H1 (cell line): ENCODE measurements around the gene CNNM4. TPM values are rescaled to one million over a fixed set of nuclear protein-coding genes. Genes with fewer than 3 reads are reported as not detected.

Experiments
- CTCF ChIA-PET: fragments of 300-600 bp; sonication (Branson Sonifier 250); formaldehyde crosslinking; loops from one replicate; lab custom pipeline; 2021; ENCODE audit not compliant: partially characterized antibody; lab: Charles Lee
- POLR2A ChIA-PET: fragments of 300-600 bp; sonication (Branson Sonifier 250); formaldehyde crosslinking; loops from one replicate; lab custom pipeline; 2021; ENCODE audit warnings: inconsistent platforms; ENCODE audit not compliant: partially characterized antibody; lab: Charles Lee
- DNase-seq, 2 experiments: peaks; one replicate each; pipeline versions ENCODE4 v3.0.0 to v3.0.0-alpha.2; 2010 to 2022; ENCODE audit warnings: low spot score in 2 of 2, low read depth in 1 of 2, mixed read lengths in 1 of 2
- FAIRE-seq: peaks from 2 replicates; lab custom pipeline; 2011; peaks lifted over from hg19 to GRCh38; lab: Jason Lieb, UNC
- H2AFZ ChIP-seq: 2 replicates; pipeline ENCODE4 v1.8.1; 2012; ENCODE audit warnings: low read length, inconsistent platforms
- H2AK5ac ChIP-seq: 2 replicates; pipeline ENCODE4 v1.6.1; 2013; ENCODE audit warnings: low read depth, low read length
- H2BK120ac ChIP-seq: replicated peaks from 2 replicates; pipeline ENCODE3; 2013; ENCODE audit warnings: low read depth, low read length, inconsistent platforms
- H2BK12ac ChIP-seq: 2 replicates; pipeline ENCODE4 v1.6.1; 2013; ENCODE audit warnings: low read depth, low read length
- H2BK15ac ChIP-seq: 2 replicates; pipeline ENCODE4 v1.6.1; 2013; ENCODE audit warnings: low read length
- H2BK20ac ChIP-seq: 2 replicates; pipeline ENCODE4 v1.6.1; 2013; ENCODE audit warnings: low read length
- H2BK5ac ChIP-seq: 2 replicates; pipeline ENCODE4 v1.6.1; 2013; ENCODE audit warnings: low read depth, low read length
- H3K14ac ChIP-seq: 2 replicates; pipeline ENCODE4 v1.6.1; 2013; ENCODE audit warnings: inconsistent platforms; ENCODE audit not compliant: insufficient read length
- H3K18ac ChIP-seq: 2 replicates; pipeline ENCODE4 v1.6.1; 2013; ENCODE audit warnings: low read length; ENCODE audit errors: extremely low read depth
- H3K23ac ChIP-seq: 2 replicates; pipeline ENCODE4 v1.6.1; 2013; ENCODE audit warnings: inconsistent platforms; ENCODE audit not compliant: insufficient read length
- H3K23me2 ChIP-seq: 2 replicates; pipeline ENCODE4 v1.6.1; 2013; ENCODE audit warnings: low read depth, low read length
- H3K27ac ChIP-seq: 2 replicates; pipeline ENCODE4 v1.6.1; 2011; ENCODE audit warnings: low read depth, low read length, inconsistent platforms
- H3K27me3 ChIP-seq, 4 experiments: replicated peaks in 1 of 4; 1 replicate in 1 of 4; 2 replicates in 3 of 4; pipeline versions ENCODE4 v1.6.1 to v1.8.1; 2011 to 2013; ENCODE audit warnings: low read length in 3 of 4, mild to moderate bottlenecking in 3 of 4, inconsistent platforms in 2 of 4, mixed read lengths in 2 of 4, moderate library complexity in 1 of 4; ENCODE audit not compliant: control insufficient read depth in 3 of 4, insufficient read depth in 3 of 4; ENCODE audit errors: extremely low read depth in 1 of 4
- H3K36me3 ChIP-seq, 4 experiments: 2 replicates each; pipeline versions ENCODE4 v1.6.1 to v1.8.1; 2011 to 2013; ENCODE audit warnings: mild to moderate bottlenecking in 4 of 4, low read length in 3 of 4, moderate library complexity in 2 of 4, control low read depth in 1 of 4, inconsistent platforms in 1 of 4; ENCODE audit not compliant: insufficient read depth in 4 of 4, control insufficient read depth in 2 of 4
- H3K4ac ChIP-seq: replicated peaks from 2 replicates; pipeline ENCODE3; 2013; ENCODE audit warnings: low read length, low read depth, mixed read lengths, inconsistent platforms; ENCODE audit not compliant: insufficient read length
- H3K4me1 ChIP-seq, 4 experiments: replicated peaks in 1 of 4; 1 replicate in 1 of 4; 2 replicates in 3 of 4; pipeline versions ENCODE4 v1.6.1 to v1.8.1; 2011 to 2013; ENCODE audit warnings: low read length in 3 of 4, inconsistent platforms in 2 of 4, mixed read lengths in 1 of 4; ENCODE audit not compliant: insufficient read depth in 4 of 4, control insufficient read depth in 3 of 4
- H3K4me2 ChIP-seq, 2 experiments: 2 replicates each; pipeline versions ENCODE4 v1.6.1 to v1.8.1; 2011 to 2013; ENCODE audit warnings: low read depth in 2 of 2, low read length in 2 of 2, control low read depth in 1 of 2, inconsistent platforms in 1 of 2, mild to moderate bottlenecking in 1 of 2; ENCODE audit not compliant: insufficient read depth in 1 of 2
- H3K4me3 ChIP-seq, 4 experiments: fragments of 200-600, 300-600 bp in 1 of 4; sonication (generic), shearing (Covaris generic), sonication (Bioruptor Twin) in 1 of 4; 2 replicates each; pipeline versions ENCODE4 v1.5.1 to v1.8.1; 2011 to 2016; ENCODE audit warnings: low read length in 4 of 4, low read depth in 3 of 4, control low read depth in 2 of 4, inconsistent platforms in 2 of 4, mild to moderate bottlenecking in 2 of 4, mixed read lengths in 1 of 4, moderate library complexity in 1 of 4; ENCODE audit not compliant: insufficient read depth in 2 of 4; ENCODE audit errors: extremely low read depth in 1 of 4
- H3K56ac ChIP-seq: replicated peaks from 2 replicates; pipeline ENCODE3; 2013; ENCODE audit warnings: low read depth, mild to moderate bottlenecking, mixed read lengths, low read length, inconsistent platforms; ENCODE audit not compliant: insufficient read length
- H3K79me1 ChIP-seq: 2 replicates; pipeline ENCODE4 v1.6.1; 2013; ENCODE audit warnings: low read depth, low read length, control low read depth
- H3K79me2 ChIP-seq, 2 experiments: 2 replicates each; pipeline versions ENCODE4 v1.6.1 to v1.8.1; 2012 to 2013; ENCODE audit warnings: low read length in 2 of 2, mild to moderate bottlenecking in 2 of 2, inconsistent platforms in 1 of 2; ENCODE audit not compliant: insufficient read depth in 2 of 2, control insufficient read depth in 1 of 2
- H3K9ac ChIP-seq, 4 experiments: replicated peaks in 1 of 4; 1 replicate in 1 of 4; 2 replicates in 3 of 4; pipeline versions ENCODE4 v1.6.1 to v1.8.1; 2011 to 2013; ENCODE audit warnings: low read depth in 3 of 4, low read length in 3 of 4, control low read depth in 2 of 4, mild to moderate bottlenecking in 2 of 4, moderate library complexity in 2 of 4, inconsistent platforms in 1 of 4; ENCODE audit errors: extremely low read depth in 1 of 4
- H3K9me3 ChIP-seq, 2 experiments: 2 replicates each; pipeline versions ENCODE4 v1.6.1 to v1.8.1; 2012 to 2013; ENCODE audit warnings: mild to moderate bottlenecking in 2 of 2, moderate library complexity in 2 of 2, control low read depth in 1 of 2, inconsistent platforms in 1 of 2, low read depth in 1 of 2, low read length in 1 of 2, mixed read lengths in 1 of 2; ENCODE audit not compliant: insufficient read depth in 2 of 2
- H4K20me1 ChIP-seq, 2 experiments: replicated peaks in 1 of 2; 2 replicates each; pipeline versions ENCODE3 to v1.8.1; 2011 to 2013; ENCODE audit warnings: inconsistent platforms in 2 of 2, low read length in 2 of 2, mild to moderate bottlenecking in 1 of 2; ENCODE audit not compliant: insufficient read depth in 2 of 2, control insufficient read depth in 1 of 2
- H4K5ac ChIP-seq: 2 replicates; pipeline ENCODE4 v1.6.1; 2013; ENCODE audit warnings: low read length, low read depth, mixed read lengths, inconsistent platforms; ENCODE audit not compliant: insufficient read length
- H4K8ac ChIP-seq: 2 replicates; pipeline ENCODE4 v1.8.0; 2013; ENCODE audit warnings: mild to moderate bottlenecking, moderate library complexity, low read length, inconsistent platforms; ENCODE audit not compliant: insufficient read depth; ENCODE audit errors: extremely low read depth
- H4K91ac ChIP-seq: replicated peaks from 2 replicates; pipeline ENCODE3; 2013; ENCODE audit warnings: low read length, mixed read lengths, inconsistent platforms; ENCODE audit not compliant: insufficient read length
- CREB1 ChIP-seq: IDR thresholded peaks from 2 replicates; pipeline ENCODE4 v1.6.1; 2012; ENCODE audit warnings: inconsistent platforms
- FOSL1 ChIP-seq: IDR thresholded peaks from 2 replicates; pipeline ENCODE4 v1.6.1; 2011; ENCODE audit warnings: mild to moderate bottlenecking, low read depth, low read length, moderate library complexity; ENCODE audit not compliant: insufficient read depth
- MAFK ChIP-seq: IDR thresholded peaks from 2 replicates; pipeline ENCODE4 v1.6.1; 2012; ENCODE audit warnings: low read depth, mild to moderate bottlenecking, improper control_type of control experiment, low read length
- TAF1 ChIP-seq: IDR thresholded peaks from 2 replicates; pipeline ENCODE4 v1.6.1; 2011; ENCODE audit warnings: mild to moderate bottlenecking, low read depth, low read length
- WGBS, 2 experiments: shearing (Covaris generic) in 1 of 2; methylation state at CpG; one replicate each; pipeline versions ENCODE4 v1.1.6 to v1.1.7; 2013 to 2015; ENCODE audit warnings: low lambda C conversion rate in 2 of 2, mixed read lengths in 2 of 2, inconsistent platforms in 1 of 2, low coverage in 1 of 2, missing lambda C conversion rate in 1 of 2; ENCODE audit not compliant: insufficient replicate concordance in 2 of 2, insufficient coverage in 1 of 2, insufficient read length in 1 of 2; ENCODE audit errors: extremely low coverage in 1 of 2, missing lambda C conversion rate in 1 of 2; 5-methylcytosine and 5-hydroxymethylcytosine counted together
- polyA plus RNA-seq, 7 experiments: library from polyadenylated mRNA; depleted of rRNA in 3 of 7; stranded (reverse) in 5 of 7; unstranded in 2 of 7; fragments of >200 nt in 5 of 7; fragments of 200-250 nt in 2 of 7; gene quantifications; 1 replicate in 5 of 7; 2 replicates in 1 of 7; 4 replicates in 1 of 7; pipeline versions ENCODE4 v1.2.1 to v1.2.3, GENCODE V29; 2011 to 2013; ENCODE audit warnings: missing spikeins in 2 of 7, mixed read lengths in 2 of 7
- total RNA-seq: library from RNA; stranded (reverse); fragmentation: NEBNext Ultra II Directional; extraction: Animal tissue kit (Norgen Biotek cat#: 25700); gene quantifications from 2 replicates; pipeline ENCODE4 v1.2.1, GENCODE V29; 2021

CNNM4 gene
- total and polyA plus RNA-seq, 2 of the 8 experiments (the other 6 are each of a cell fraction or from before 2014, with no cell fraction given): 10.3 to 11.0 TPM

DNA sequence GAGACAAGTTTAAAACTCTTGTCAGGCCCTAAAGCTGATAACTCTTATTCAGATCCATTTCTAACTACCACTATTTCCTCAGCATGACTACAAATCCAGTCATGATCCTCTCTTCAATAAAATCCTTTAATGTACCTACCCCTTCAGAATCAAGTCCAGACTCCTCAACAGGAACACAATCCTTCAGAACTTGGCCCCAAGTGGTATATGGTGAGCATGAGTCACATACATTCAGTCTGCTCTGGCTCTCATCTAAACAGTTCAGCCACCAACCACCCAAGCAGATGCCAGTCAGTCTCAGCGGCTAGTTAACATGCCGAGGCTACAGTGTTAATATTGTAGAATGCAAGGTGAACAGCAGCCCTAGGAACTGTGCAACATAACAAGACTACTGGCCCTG is 30.5 kb upstream of the CNNM4 start:
- no peak overlapping the region for H3K23ac ChIP-seq
- WGBS, 2 experiments: 97% methylated on average over 2 of the region's 2 CpGs; no CpG with 5 or more reads in 1 of the 2 experiments
- peaks cover 12 to 66% (median 49%) of the 10 kb centered on the region in 4 experiments; a peak in 6 of 8 replicates for H3K36me3 ChIP-seq
- H3K14ac ChIP-seq: no peak overlapping the region
- no peaks in the 10 kb centered on the region for H3K4me1 ChIP-seq
- H2BK20ac ChIP-seq: no peak overlapping the region
- no peaks in the 10 kb centered on the region for H3K79me2 ChIP-seq
- H2AFZ ChIP-seq: no peak overlapping the region
- no peak overlapping the region for H3K9ac ChIP-seq
- FAIRE-seq: no peak
- no peak overlapping the region for H2BK12ac ChIP-seq
- ChIA-PET POLR2A (interaction anchor here (0.8 to 1.0 kb wide), 2 partner anchors 10 to 16 kb away, joined by 3 to 4 read pairs; no protein-coding TSS in a partner anchor), CTCF (interaction anchor here (1.1 kb wide), 1 partner anchor 10 kb away, joined by 3 read pairs; no protein-coding TSS in a partner anchor)
- H2BK5ac ChIP-seq: no peak overlapping the region
- TF ChIP-seq CREB1: no peak
- TF ChIP-seq TAF1: no peak
- no peak for TF ChIP-seq MAFK
- TF ChIP-seq FOSL1: no peak
- H3K79me1 ChIP-seq: no peaks in the 10 kb centered on the region
- DNase-seq: no peak
- H3K23me2 ChIP-seq: no peaks in the 10 kb centered on the region
- H3K27me3 ChIP-seq: no peaks in the 10 kb centered on the region
- no peak overlapping the region for H3K18ac ChIP-seq
- H3K27ac ChIP-seq: no peak overlapping the region
- H2BK15ac ChIP-seq: no peak overlapping the region
- H3K9me3 ChIP-seq: no peaks in the 10 kb centered on the region
- H3K4me2 ChIP-seq: no peak overlapping the region
- no peak overlapping the region for H4K91ac ChIP-seq
- H2AK5ac ChIP-seq: no peak overlapping the region
- H2BK120ac ChIP-seq: no peak overlapping the region
- no peak overlapping the region for H3K4ac ChIP-seq
- H3K4me3 ChIP-seq: no peak overlapping the region
- no peak overlapping the region for H4K5ac ChIP-seq
- H4K20me1 ChIP-seq: peaks cover 0 to 3% of the 10 kb centered on the region in 2 experiments
- no peak overlapping the region for H4K8ac ChIP-seq
- no peak overlapping the region for H3K56ac ChIP-seq
